KMS-11 (cell line): ENCODE data around the gene RNASET2.

Source experiments
- H2AFZ ChIP-seq: fragments of 200-600 bp; sonication (generic); 2 replicates; pipeline ENCODE4 v1.6.1; 2016; ENCODE audit warnings: antibody characterized with exemption, mixed run types, low read depth
- H3K27ac ChIP-seq: fragments of 200-600 bp; sonication (generic); 2 replicates; pipeline ENCODE4 v1.6.1; 2016; ENCODE audit warnings: mild to moderate bottlenecking, mixed run types
- H3K27me3 ChIP-seq: fragments of 200-600 bp; sonication (generic); 2 replicates; pipeline ENCODE4 v1.6.1; 2017; ENCODE audit warnings: mild to moderate bottlenecking, low read depth, mixed run types, moderate library complexity; ENCODE audit not compliant: insufficient read depth
- H3K36me3 ChIP-seq: fragments of 200-600 bp; sonication (generic); 2 replicates; pipeline ENCODE4 v1.6.1; 2017; ENCODE audit warnings: mild to moderate bottlenecking, mixed run types; ENCODE audit not compliant: insufficient read depth
- H3K4me1 ChIP-seq: fragments of 200-600 bp; sonication (generic); 2 replicates; pipeline ENCODE4 v1.6.1; 2016; ENCODE audit warnings: mild to moderate bottlenecking, low read depth, mixed run types; ENCODE audit not compliant: poor library complexity, severe bottlenecking
- H3K4me2 ChIP-seq: fragments of 200-600 bp; sonication (generic); 2 replicates; pipeline ENCODE4 v1.7.0; 2016; ENCODE audit warnings: mild to moderate bottlenecking, mixed run types
- H3K4me3 ChIP-seq: fragments of 200-600 bp; sonication (generic); IDR thresholded peaks from 2 replicates; pipeline ENCODE4 v1.6.1; 2017; ENCODE audit warnings: low read depth, low read length, mixed read lengths; ENCODE audit not compliant: insufficient read depth
- H3K79me2 ChIP-seq: fragments of 200-600 bp; sonication (generic); 2 replicates; pipeline ENCODE4 v1.6.1; 2016; ENCODE audit warnings: low read depth, mixed run types; ENCODE audit not compliant: insufficient read depth
- H3K9ac ChIP-seq: fragments of 200-600 bp; sonication (generic); 2 replicates; pipeline ENCODE4 v1.6.1; 2016; ENCODE audit warnings: mild to moderate bottlenecking, mixed run types
- H4K20me1 ChIP-seq: fragments of 200-600 bp; sonication (generic); 2 replicates; pipeline ENCODE4 v1.6.1; 2016; ENCODE audit warnings: mild to moderate bottlenecking, mixed run types; ENCODE audit not compliant: insufficient read depth
- CTCF ChIP-seq: fragments of 200-600 bp; sonication (generic); conservative IDR thresholded peaks from 2 replicates; pipeline ENCODE4 v1.6.1; 2017; ENCODE audit warnings: low read depth, mild to moderate bottlenecking, antibody characterized with exemption, low read length, moderate library complexity, mixed read lengths

The RNASET2 gene

DNA sequence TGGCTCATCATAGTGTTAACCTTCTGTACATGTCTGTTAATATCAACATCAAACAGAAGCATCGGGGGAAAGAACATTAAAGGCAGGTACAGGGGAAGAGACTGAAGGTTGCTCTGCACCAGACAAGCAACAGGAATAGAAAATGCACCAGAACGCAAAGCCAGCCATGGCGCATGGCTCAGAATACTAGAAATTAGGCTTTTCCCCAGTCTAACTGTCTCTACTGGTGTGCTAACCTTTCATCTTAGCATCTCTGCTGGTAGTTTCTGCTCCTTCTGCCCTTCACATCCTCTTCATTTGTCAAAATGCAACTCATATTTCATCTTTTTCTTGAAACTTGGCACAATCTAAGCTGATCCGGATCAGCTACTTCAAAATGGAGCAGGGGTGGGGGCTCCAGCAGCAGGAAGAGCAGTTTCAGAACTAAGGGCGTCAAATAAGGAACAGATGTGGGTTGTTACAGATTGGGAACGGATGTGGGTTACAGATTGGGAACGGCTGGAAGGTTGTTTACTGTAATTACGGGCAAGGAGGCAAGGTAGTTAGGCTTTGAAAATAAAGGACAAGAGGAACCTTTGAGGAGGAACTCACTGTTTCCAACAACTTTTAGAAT is 13.1 kb upstream of the RNASET2 start:
- H3K4me3 ChIP-seq, result no peak overlapping the region
- H3K36me3 ChIP-seq, result no peaks in the 10 kb centered on the region
- no peaks in the 10 kb centered on the region for H4K20me1 ChIP-seq
- no peaks in the 10 kb centered on the region for H3K4me1 ChIP-seq
- no peak overlapping the region for H3K27ac ChIP-seq
- H2AFZ ChIP-seq, result no peak overlapping the region
- H3K79me2 ChIP-seq, result no peaks in the 10 kb centered on the region
- no peak overlapping the region for H3K4me2 ChIP-seq
- TF ChIP-seq CTCF, result no peak
- H3K27me3 ChIP-seq, result no peaks in the 10 kb centered on the region
- H3K9ac ChIP-seq, result no peak overlapping the region

GRCh38 chr6:166966268-166966667 is 9.9 kb upstream of the RNASET2 start:
- H3K9ac ChIP-seq, result no peak overlapping the region
- no peak for TF ChIP-seq CTCF
- H3K27ac ChIP-seq, result no peak overlapping the region
- no peaks in the 10 kb centered on the region for H4K20me1 ChIP-seq
- H3K36me3 ChIP-seq, result no peaks in the 10 kb centered on the region
- H2AFZ ChIP-seq, result no peak overlapping the region
- H3K4me2 ChIP-seq, result no peak overlapping the region
- H3K4me1 ChIP-seq, result no peaks in the 10 kb centered on the region
- H3K4me3 ChIP-seq, result no peak overlapping the region
- H3K27me3 ChIP-seq, result no peaks in the 10 kb centered on the region
- H3K79me2 ChIP-seq, result no peaks in the 10 kb centered on the region

GRCh38 chr6:166960609-166960978 is 4.2 kb upstream of the RNASET2 start:
- Histone ChIP-seq H3K4me3 (no peak overlapping the region), H3K27ac (no peak overlapping the region), H4K20me1 (no peaks in the 10 kb centered on the region), H3K27me3 (no peaks in the 10 kb centered on the region), H3K4me1 (peaks cover 8% of the 10 kb centered on the region), H3K36me3 (no peaks in the 10 kb centered on the region), H3K9ac (no peak overlapping the region), H3K79me2 (no peaks in the 10 kb centered on the region), H2AFZ (no peak overlapping the region), H3K4me2 (no peak overlapping the region)
- no peak for TF ChIP-seq CTCF

- Histone ChIP-seq H2AFZ (no peak overlapping the region), H4K20me1 (no peaks in the 10 kb centered on the region), H3K4me2 (no peak overlapping the region), H3K27me3 (no peaks in the 10 kb centered on the region), H3K27ac (no peak overlapping the region), H3K4me3 (no peak overlapping the region), H3K36me3 (no peaks in the 10 kb centered on the region), H3K9ac (no peak overlapping the region), H3K4me1 (peaks cover 8% of the 10 kb centered on the region), H3K79me2 (no peaks in the 10 kb centered on the region)
- TF ChIP-seq CTCF, result no peak
Observed at GRCh38 chr6:166959911-166960608, 3.7 kb upstream of the RNASET2 start.
